GM18870 (cell line): ENCODE results near the gene NMNAT2.

Experiments
- ATAC-seq: cut with Tn5 transposase; IDR thresholded peaks from one replicate; pipeline ENCODE4 v1.9.1; 2021; ENCODE audit warnings: moderate library complexity; ENCODE audit not compliant: unreplicated experiment

Gene NMNAT2

GRCh38 chr1:183218971-183219615 is 199.1 kb downstream of the NMNAT2 start:
- ATAC-seq = no peak

- ATAC-seq = no peak
These were observed 200.1 kb downstream of the NMNAT2 start for GRCh38 chr1:183218027-183218618.

GRCh38 chr1:183215936-183216335 is 202.2 kb downstream of the NMNAT2 start:
- ATAC-seq = no peak

- ATAC-seq = no peak
These were observed 203.0 kb downstream of the NMNAT2 start for GRCh38 chr1:183215076-183215720.

GRCh38 chr1:183214021-183214970 is 203.9 kb downstream of the NMNAT2 start:
- no peak for ATAC-seq

- no peak for ATAC-seq
These were observed 205.3 kb downstream of the NMNAT2 start for GRCh38 chr1:183212870-183213269.

- ATAC-seq = no peak
These were observed 207.5 kb downstream of the NMNAT2 start for GRCh38 chr1:183210681-183211080.

- ATAC-seq = peak; percentile 63
These were observed 208.5 kb downstream of the NMNAT2 start for GRCh38 chr1:183209533-183210158.

GRCh38 chr1:183206538-183207122 is 211.6 kb downstream of the NMNAT2 start:
- no peak for ATAC-seq

GRCh38 chr1:183205196-183205781 is 212.9 kb downstream of the NMNAT2 start:
- no peak for ATAC-seq

GRCh38 chr1:183203094-183203493 is 215.1 kb downstream of the NMNAT2 start:
- ATAC-seq = no peak

- no peak for ATAC-seq
These were observed 217.7 kb downstream of the NMNAT2 start for GRCh38 chr1:183200451-183200850.

- ATAC-seq = no peak
These were observed 218.9 kb downstream of the NMNAT2 start for GRCh38 chr1:183199304-183199703.

GRCh38 chr1:183198463-183198862 is 219.7 kb downstream of the NMNAT2 start:
- no peak for ATAC-seq
